ENCODE results near the gene TGFB1. TPM values are rescaled to one million over a fixed set of nuclear protein-coding genes. Genes with fewer than 3 reads are reported as not detected.
A peak's percentile ranks its signal among the peaks of the same experiment; 100 is the strongest.

Gene TGFB1
- total RNA-seq, 3 donors from 2014 or later: 12.0 to 21.4 (median 13.4) TPM

DNA sequence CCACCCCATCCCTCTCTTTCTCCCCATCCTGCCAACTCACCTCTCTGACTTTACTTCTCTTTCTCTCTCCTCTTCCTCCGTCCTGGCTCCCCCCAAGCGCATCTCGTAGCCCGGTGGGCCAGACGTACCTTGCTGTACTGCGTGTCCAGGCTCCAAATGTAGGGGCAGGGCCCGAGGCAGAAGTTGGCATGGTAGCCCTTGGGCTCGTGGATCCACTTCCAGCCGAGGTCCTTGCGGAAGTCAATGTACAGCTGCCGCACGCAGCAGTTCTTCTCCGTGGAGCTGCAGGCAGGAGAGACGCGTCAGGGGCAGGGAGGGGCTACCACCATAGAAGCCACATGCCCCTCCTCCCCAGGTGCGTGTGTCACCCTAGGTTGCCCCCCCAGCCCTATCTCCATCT is 21.7 kb downstream of the TGFB1 start:
- H3K4me3 ChIP-seq: no peak overlapping the region
- no peaks in the 10 kb centered on the region for H3K36me3 ChIP-seq
- intact Hi-C loops (cut with DNase I; ENCODE audit: low total_unique reads): no loop called here
- TF ChIP-seq, protein P1, sequence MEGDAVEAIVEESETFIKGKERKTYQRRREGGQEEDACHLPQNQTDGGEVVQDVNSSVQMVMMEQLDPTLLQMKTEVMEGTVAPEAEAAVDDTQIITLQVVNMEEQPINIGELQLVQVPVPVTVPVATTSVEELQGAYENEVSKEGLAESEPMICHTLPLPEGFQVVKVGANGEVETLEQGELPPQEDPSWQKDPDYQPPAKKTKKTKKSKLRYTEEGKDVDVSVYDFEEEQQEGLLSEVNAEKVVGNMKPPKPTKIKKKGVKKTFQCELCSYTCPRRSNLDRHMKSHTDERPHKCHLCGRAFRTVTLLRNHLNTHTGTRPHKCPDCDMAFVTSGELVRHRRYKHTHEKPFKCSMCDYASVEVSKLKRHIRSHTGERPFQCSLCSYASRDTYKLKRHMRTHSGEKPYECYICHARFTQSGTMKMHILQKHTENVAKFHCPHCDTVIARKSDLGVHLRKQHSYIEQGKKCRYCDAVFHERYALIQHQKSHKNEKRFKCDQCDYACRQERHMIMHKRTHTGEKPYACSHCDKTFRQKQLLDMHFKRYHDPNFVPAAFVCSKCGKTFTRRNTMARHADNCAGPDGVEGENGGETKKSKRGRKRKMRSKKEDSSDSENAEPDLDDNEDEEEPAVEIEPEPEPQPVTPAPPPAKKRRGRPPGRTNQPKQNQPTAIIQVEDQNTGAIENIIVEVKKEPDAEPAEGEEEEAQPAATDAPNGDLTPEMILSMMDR (IDR thresholded peaks at IDR 0.05): no peak
- TF ChIP-seq POLR2AphosphoS5 (IDR thresholded peaks at IDR 0.05) (no peak), POLR2A (IDR thresholded peaks at IDR 0.05) (no peak)
- peaks cover 0 to 5% of the 10 kb centered on the region in 2 donors for H3K4me1 ChIP-seq
- H3K27me3 ChIP-seq: no peaks in the 10 kb centered on the region
- no peak overlapping the region for H3K27ac ChIP-seq
- H3K9me3 ChIP-seq: no peaks in the 10 kb centered on the region
- no peak for DNase-seq (ENCODE audit: low spot score in 2 of 2)

DNA sequence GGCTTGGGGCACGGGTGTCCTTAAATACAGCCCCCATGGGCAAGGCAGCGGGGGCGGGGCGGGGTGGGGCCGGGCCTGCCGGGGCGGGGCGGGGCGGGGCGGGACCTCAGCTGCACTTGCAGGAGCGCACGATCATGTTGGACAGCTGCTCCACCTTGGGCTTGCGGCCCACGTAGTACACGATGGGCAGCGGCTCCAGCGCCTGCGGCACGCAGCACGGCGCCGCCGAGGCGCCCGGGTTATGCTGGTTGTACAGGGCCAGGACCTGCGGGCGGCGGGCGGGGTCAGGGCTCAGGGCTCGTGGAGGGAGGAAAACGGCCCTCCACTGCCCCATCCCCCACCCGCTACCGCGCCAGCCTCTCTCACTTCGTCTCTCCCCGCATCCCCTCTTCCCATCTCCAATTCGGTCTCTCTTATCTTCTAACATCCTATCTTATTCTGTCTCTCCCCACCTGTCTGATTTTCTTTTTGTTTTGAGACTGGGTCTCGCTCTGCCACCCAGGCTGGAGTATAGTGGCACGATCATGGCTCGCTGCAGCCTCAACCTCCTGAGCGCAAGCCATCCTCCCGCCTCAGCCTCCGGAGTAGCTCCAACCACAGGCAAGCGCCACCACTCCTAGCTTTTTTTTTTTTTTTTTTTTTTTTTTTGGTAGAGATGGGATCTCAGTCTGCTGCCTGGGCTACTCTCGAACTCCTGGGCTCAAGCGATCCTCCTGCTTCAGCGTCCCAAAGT is 22.6 kb downstream of the TGFB1 start:
- Histone ChIP-seq H3K4me1 (peaks cover under 1 to 10% of the 10 kb centered on the region in 2 donors), H3K27ac (no peak overlapping the region), H3K36me3 (no peaks in the 10 kb centered on the region), H3K9me3 (no peaks in the 10 kb centered on the region), H3K27me3 (no peaks in the 10 kb centered on the region), H3K4me3 (no peak overlapping the region)
- no peak for TF ChIP-seq POLR2A (IDR thresholded peaks at IDR 0.05)
- no peak for TF ChIP-seq POLR2AphosphoS5 (IDR thresholded peaks at IDR 0.05)
- TF ChIP-seq, protein P1 (IDR thresholded peaks at IDR 0.05): no peak
- no peak for DNase-seq (ENCODE audit: low spot score in 2 of 2)
- intact Hi-C loops (cut with DNase I; ENCODE audit: low total_unique reads): no loop called here

DNA sequence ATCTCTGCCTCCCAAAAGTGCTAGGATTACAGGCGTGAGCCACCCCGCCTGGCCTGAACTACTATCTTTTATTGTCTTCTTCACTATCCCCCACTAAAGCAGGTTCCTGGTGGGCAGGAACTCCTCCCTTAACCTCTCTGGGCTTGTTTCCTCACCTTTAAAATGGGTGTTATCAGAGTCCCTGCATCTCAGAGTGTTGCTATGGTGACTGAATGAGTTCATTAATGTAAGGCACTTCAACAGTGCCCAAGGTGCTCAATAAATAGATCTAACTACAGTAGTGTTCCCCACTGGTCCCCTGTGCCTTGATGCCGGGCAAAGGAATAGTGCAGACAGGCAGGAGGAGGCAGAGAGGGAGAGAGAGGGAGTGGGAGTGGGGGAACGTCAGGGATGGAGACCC is 23.2 kb downstream of the TGFB1 start:
- Histone ChIP-seq H3K4me1 (peaks cover 7 to 10% of the 10 kb centered on the region in 2 donors), H3K9me3 (no peaks in the 10 kb centered on the region), H3K36me3 (no peaks in the 10 kb centered on the region), H3K27me3 (no peaks in the 10 kb centered on the region), H3K4me3 (no peak overlapping the region), H3K27ac (no peak overlapping the region)
- intact Hi-C loops (cut with DNase I; ENCODE audit: low total_unique reads): no loop called here
- TF ChIP-seq, protein P1 (IDR thresholded peaks at IDR 0.05): no peak
- TF ChIP-seq POLR2A (IDR thresholded peaks at IDR 0.05) (no peak), POLR2AphosphoS5 (IDR thresholded peaks at IDR 0.05) (no peak)
- no peak for DNase-seq (ENCODE audit: low spot score in 2 of 2)

DNA sequence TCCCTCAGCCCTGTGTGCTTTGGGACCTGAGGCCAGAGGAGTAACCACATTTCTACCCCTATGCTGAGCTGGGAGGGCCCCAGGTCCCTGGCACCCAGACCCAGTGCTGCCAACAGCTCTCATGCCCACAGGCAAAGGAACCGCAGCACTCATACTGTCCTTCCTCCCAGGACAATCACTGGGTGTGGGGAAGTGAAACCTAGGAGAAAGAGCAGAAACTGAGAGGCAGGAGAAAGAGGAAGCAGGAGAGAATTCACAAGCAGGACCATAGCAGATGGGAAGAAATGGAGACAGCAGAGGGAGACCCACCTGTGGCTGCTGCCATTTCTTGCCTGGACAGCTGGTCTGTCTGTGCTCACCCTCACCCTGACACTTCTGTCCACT is 24.9 kb downstream of the TGFB1 start:
- peak overlapping the region; percentile 81 to 87 for H3K27ac ChIP-seq
- H3K9me3 ChIP-seq: no peaks in the 10 kb centered on the region
- no peak overlapping the region for H3K4me3 ChIP-seq
- no peak for DNase-seq (ENCODE audit: low spot score in 2 of 2)
- no peak for TF ChIP-seq POLR2AphosphoS5 (IDR thresholded peaks at IDR 0.05)
- TF ChIP-seq POLR2A (IDR thresholded peaks at IDR 0.05): no peak
- TF ChIP-seq, protein P1 (IDR thresholded peaks at IDR 0.05): no peak
- intact Hi-C loops (cut with DNase I; ENCODE audit: low total_unique reads): no loop called here
- peaks cover 10 to 11% of the 10 kb centered on the region in 2 donors for H3K4me1 ChIP-seq
- H3K36me3 ChIP-seq: no peaks in the 10 kb centered on the region
- no peaks in the 10 kb centered on the region for H3K27me3 ChIP-seq

DNA sequence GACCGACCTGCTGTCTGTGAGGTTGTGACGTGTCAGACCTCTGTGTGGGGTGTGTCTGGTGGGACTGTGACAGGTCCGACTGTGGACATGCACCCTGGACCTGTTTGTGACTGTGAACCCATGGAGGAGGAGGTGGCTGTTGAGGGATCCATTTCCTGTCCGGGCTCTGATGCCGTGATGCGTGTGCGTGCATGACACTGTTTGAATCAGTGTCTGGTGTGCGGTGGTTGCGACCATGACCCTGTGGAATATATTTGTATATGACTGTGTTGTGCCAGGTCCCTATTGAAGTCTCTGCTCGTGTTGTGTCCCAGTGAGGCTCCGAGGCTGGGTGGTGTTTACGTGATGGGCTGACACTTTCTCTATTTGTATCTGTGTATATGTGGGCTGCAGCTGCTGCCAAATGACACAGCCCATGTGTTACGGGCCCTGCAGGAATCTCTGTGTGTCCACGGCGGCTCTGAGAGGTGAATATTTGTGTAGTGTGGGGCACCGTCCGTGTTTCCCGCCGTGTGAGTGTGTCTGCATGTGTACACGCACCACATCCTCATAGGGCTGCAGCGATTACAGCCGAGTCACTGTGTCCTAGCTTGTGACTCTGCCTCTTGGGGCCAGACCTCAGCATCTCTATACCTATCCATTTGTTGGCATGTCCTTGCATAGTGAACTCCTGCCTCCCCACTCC is 25.4 kb downstream of the TGFB1 start:
- no peaks in the 10 kb centered on the region for H3K9me3 ChIP-seq
- H3K4me3 ChIP-seq: peak overlapping the region in 2 of 3 donors; percentile 51 to 59
- peaks cover 10 to 11% of the 10 kb centered on the region in 2 donors for H3K4me1 ChIP-seq
- H3K27ac ChIP-seq: peak overlapping the region; percentile 81 to 87
- intact Hi-C loops (cut with DNase I; ENCODE audit: low total_unique reads): no loop called here
- no peaks in the 10 kb centered on the region for H3K36me3 ChIP-seq
- DNase-seq (ENCODE audit: low spot score in 2 of 2): no peak
- H3K27me3 ChIP-seq: no peaks in the 10 kb centered on the region
- TF ChIP-seq POLR2AphosphoS5 (IDR thresholded peaks at IDR 0.05): no peak
- TF ChIP-seq, protein P1 (IDR thresholded peaks at IDR 0.05): no peak
- TF ChIP-seq POLR2A (IDR thresholded peaks at IDR 0.05): no peak
